IPS-20b (cell line): ENCODE data around the gene CKAP2L.

Source experiments
- H3K27ac ChIP-seq: one replicate; pipeline ENCODE4 v1.5.1; 2013; ENCODE audit warnings: low read length
- H3K27me3 ChIP-seq: 2 replicates; pipeline ENCODE4 v1.6.1; 2013; ENCODE audit warnings: mild to moderate bottlenecking, low read length, inconsistent platforms; ENCODE audit not compliant: insufficient read depth
- H3K36me3 ChIP-seq: 2 replicates; pipeline ENCODE4 v1.6.1; 2013; ENCODE audit warnings: low read depth, mild to moderate bottlenecking, inconsistent platforms, low read length, moderate library complexity; ENCODE audit not compliant: insufficient read depth
- H3K4me1 ChIP-seq: 2 replicates; pipeline ENCODE4 v1.6.1; 2013; ENCODE audit warnings: mild to moderate bottlenecking, control low read depth, inconsistent platforms, low read length, moderate library complexity; ENCODE audit not compliant: insufficient read depth
- H3K4me3 ChIP-seq: 2 replicates; pipeline ENCODE4 v1.5.1; 2013; ENCODE audit warnings: mild to moderate bottlenecking, low read length, inconsistent platforms
- H3K9ac ChIP-seq: 2 replicates; pipeline ENCODE4 v1.6.1; 2013; ENCODE audit warnings: low read depth, mild to moderate bottlenecking, inconsistent platforms, low read length, moderate library complexity
- H3K9me3 ChIP-seq: 2 replicates; pipeline ENCODE4 v1.6.1; 2013; ENCODE audit warnings: mild to moderate bottlenecking, low read depth, low read length, inconsistent platforms; ENCODE audit not compliant: insufficient read depth

The CKAP2L gene

GRCh38 chr2:112694182-112694581 is 70.2 kb downstream of the CKAP2L start:
- H3K9me3 ChIP-seq, result no peaks in the 10 kb centered on the region
- no peak overlapping the region for H3K27ac ChIP-seq

GRCh38 chr2:112693596-112693995 is 70.8 kb downstream of the CKAP2L start:
- Histone ChIP-seq H3K36me3 (no peaks in the 10 kb centered on the region), H3K9ac (no peak overlapping the region), H3K27me3 (no peaks in the 10 kb centered on the region), H3K27ac (no peak overlapping the region), H3K4me3 (no peak overlapping the region), H3K4me1 (peaks cover 6% of the 10 kb centered on the region; the same call in 1 of the 2 replicates), H3K9me3 (no peaks in the 10 kb centered on the region)

More at GRCh38 chr2:112694182-112694581, 70.2 kb downstream of the CKAP2L start:
- Histone ChIP-seq H3K36me3 (no peaks in the 10 kb centered on the region), H3K9ac (no peak overlapping the region), H3K4me1 (peaks cover 6% of the 10 kb centered on the region; the same call in 1 of the 2 replicates), H3K4me3 (no peak overlapping the region), H3K27me3 (no peaks in the 10 kb centered on the region)

DNA sequence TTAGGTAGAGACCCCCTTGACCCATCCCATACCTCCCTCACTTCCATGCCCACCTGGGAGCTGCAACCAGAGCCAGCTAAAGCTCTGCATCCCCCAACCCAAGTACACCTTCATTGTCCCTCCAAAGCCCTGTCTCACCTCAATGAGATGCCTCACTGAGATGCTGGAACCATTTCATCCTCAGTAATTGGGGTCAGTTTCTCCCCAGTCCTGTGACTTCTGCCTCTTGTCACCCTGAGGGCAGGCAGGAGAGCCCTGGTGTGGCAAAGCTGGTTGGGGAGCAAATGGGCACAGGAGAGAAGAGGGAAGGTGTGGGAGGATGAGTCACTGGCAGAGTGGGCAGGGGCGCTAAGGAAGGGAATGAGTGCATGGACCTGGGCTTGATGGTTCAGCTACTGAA is 71.5 kb downstream of the CKAP2L start:
- H3K9ac ChIP-seq, result no peak overlapping the region

GRCh38 chr2:112692495-112692911 is 71.9 kb downstream of the CKAP2L start:
- Histone ChIP-seq H3K9me3 (no peaks in the 10 kb centered on the region), H3K27ac (no peak overlapping the region), H3K9ac (no peak overlapping the region), H3K4me3 (no peak overlapping the region), H3K4me1 (peaks cover 6% of the 10 kb centered on the region; the same call in 1 of the 2 replicates), H3K27me3 (no peaks in the 10 kb centered on the region), H3K36me3 (no peaks in the 10 kb centered on the region)

More for the DNA sequence above, 71.5 kb downstream of the CKAP2L start:
- Histone ChIP-seq H3K4me1 (peaks cover 6% of the 10 kb centered on the region; the same call in 1 of the 2 replicates), H3K9me3 (no peaks in the 10 kb centered on the region), H3K27me3 (no peaks in the 10 kb centered on the region), H3K27ac (no peak overlapping the region), H3K4me3 (no peak overlapping the region), H3K36me3 (no peaks in the 10 kb centered on the region)

GRCh38 chr2:112691881-112692281 is 72.5 kb downstream of the CKAP2L start:
- H3K9ac ChIP-seq, result no peak overlapping the region
- no peak overlapping the region for H3K4me3 ChIP-seq
- no peaks in the 10 kb centered on the region for H3K27me3 ChIP-seq
- H3K4me1 ChIP-seq, result peaks cover 6% of the 10 kb centered on the region; the same call in 1 of the 2 replicates
- no peak overlapping the region for H3K27ac ChIP-seq
- no peaks in the 10 kb centered on the region for H3K9me3 ChIP-seq
- H3K36me3 ChIP-seq, result no peaks in the 10 kb centered on the region

DNA sequence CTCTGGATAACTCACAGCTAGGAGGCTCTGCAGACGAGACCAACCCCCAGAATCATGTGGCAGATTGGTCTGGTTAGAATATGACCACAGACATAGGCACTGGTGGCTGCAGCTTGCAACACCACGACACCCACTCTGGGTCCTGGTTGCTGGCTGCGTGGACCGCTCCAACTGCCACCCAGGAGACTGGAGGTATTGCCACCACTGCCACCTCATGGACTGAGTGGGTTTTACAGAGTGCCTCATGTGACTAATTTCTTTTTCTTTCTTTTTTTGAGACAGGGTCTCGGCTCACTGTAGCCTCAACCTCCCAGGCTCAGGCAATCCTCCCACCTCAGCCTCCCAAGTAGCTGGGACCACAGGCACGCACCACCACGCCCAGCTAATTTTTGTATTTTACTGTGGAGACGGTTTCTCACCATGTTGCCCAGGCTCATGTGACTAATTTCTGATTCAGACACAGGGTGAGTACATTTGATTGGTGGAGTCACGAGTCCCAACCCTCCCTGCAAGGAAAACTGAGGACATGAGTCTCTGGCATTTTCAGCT is 73.5 kb downstream of the CKAP2L start:
- Histone ChIP-seq H3K36me3 (no peaks in the 10 kb centered on the region), H3K27me3 (no peaks in the 10 kb centered on the region), H3K4me3 (no peak overlapping the region), H3K9ac (no peak overlapping the region), H3K4me1 (peaks cover 6% of the 10 kb centered on the region; the same call in 1 of the 2 replicates), H3K27ac (no peak overlapping the region), H3K9me3 (no peaks in the 10 kb centered on the region)

DNA sequence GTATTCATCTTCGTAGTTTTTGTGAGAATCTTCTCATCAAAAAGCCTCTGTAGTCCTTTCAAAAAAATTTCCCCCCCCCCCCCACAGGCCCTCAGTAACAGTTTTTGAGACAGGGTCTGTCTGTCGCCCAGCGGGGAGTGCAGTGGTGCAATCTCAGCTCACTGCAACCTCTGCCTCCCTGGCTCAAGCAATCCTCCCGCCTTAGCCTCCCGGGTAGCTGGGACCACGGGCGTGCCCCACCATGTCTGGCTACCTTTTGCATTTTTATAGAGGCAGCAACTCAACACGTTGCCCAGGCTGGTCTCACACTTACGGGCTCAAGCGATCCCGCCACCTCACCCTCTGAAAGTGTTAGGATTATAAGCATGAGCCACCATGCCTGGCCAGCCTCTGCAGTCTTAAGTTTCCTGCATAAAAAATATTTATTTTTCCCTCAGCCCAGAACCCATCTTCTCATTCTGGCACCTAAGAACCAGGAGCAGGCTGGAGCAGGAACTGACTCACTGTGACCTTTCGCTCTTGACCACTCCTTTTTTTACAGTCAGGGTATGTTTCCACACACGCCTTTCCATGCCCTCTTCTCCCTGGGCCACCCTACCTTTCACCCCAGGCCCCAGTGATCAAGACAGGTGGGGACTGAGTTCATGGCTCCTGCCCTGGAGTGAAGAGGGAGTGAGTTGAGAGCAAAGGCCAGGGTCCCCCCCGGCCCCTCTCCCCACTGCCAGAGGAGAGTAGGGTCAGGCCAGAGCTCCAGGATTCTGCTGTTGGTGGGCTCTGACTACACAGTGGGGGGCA is 76.1 kb downstream of the CKAP2L start:
- H3K4me1 ChIP-seq, result peaks cover 6% of the 10 kb centered on the region; the same call in 1 of the 2 replicates
- no peaks in the 10 kb centered on the region for H3K36me3 ChIP-seq
- no peak overlapping the region for H3K27ac ChIP-seq
- no peaks in the 10 kb centered on the region for H3K27me3 ChIP-seq
- H3K4me3 ChIP-seq, result no peak overlapping the region
- H3K9me3 ChIP-seq, result no peaks in the 10 kb centered on the region
- H3K9ac ChIP-seq, result no peak overlapping the region

- H3K9ac ChIP-seq, result no peak overlapping the region
- H3K36me3 ChIP-seq, result no peaks in the 10 kb centered on the region
- H3K4me3 ChIP-seq, result no peak overlapping the region
- no peak overlapping the region for H3K27ac ChIP-seq
- H3K27me3 ChIP-seq, result no peaks in the 10 kb centered on the region
- peaks cover under 1% of the 10 kb centered on the region; the same call in 1 of the 2 replicates for H3K4me1 ChIP-seq
- H3K9me3 ChIP-seq, result no peaks in the 10 kb centered on the region
These were observed 76.9 kb downstream of the CKAP2L start for GRCh38 chr2:112687522-112687921.
